HEK293T (cell line): ENCODE results near the gene SMIM12.

Experiments
- CTCF ChIA-PET: fragments of 350-600 bp; formaldehyde crosslinking; extraction: SDS; loops from one replicate; lab custom pipeline; 2021; ENCODE audit warnings: antibody characterized with exemption, inconsistent platforms; lab: Yijun Ruan, JAX
- POLR2A ChIA-PET: fragments of 350-600 bp; formaldehyde crosslinking; extraction: SDS; loops from one replicate; lab custom pipeline; 2020; ENCODE audit warnings: antibody characterized with exemption, inconsistent platforms; lab: Yijun Ruan, JAX
- DNase-seq: peaks from one replicate; pipeline ENCODE4 v3.0.0; 2012; ENCODE audit warnings: mixed read lengths; ENCODE audit errors: extremely low spot score
- ARNT ChIP-seq: fragments of 450-650 bp; IDR thresholded peaks from 2 replicates; pipeline ENCODE4 v1.6.1; 2017; ENCODE audit warnings: mild to moderate bottlenecking
- BHLHE40 ChIP-seq: fragments of 450-650 bp; IDR thresholded peaks from 2 replicates; pipeline ENCODE4 v1.6.1; 2016; ENCODE audit warnings: mild to moderate bottlenecking, moderate library complexity, borderline replicate concordance
- CTBP1 ChIP-seq: fragments of 450-650 bp; IDR thresholded peaks from 2 replicates; pipeline ENCODE4 v1.6.1; 2016; ENCODE audit warnings: borderline replicate concordance
- ELF4 ChIP-seq: fragments of 450-650 bp; IDR thresholded peaks from 2 replicates; pipeline ENCODE4 v1.6.1; 2017; ENCODE audit warnings: antibody characterized with exemption
- FOXA1 ChIP-seq: fragments of 450-650 bp; IDR thresholded peaks from 2 replicates; pipeline ENCODE4 v1.6.1; 2016; ENCODE audit warnings: mild to moderate bottlenecking
- FOXK2 ChIP-seq: fragments of 450-650 bp; IDR thresholded peaks from 2 replicates; pipeline ENCODE4 v1.6.1; 2016; ENCODE audit warnings: mild to moderate bottlenecking
- FOXM1 ChIP-seq: fragments of 450-650 bp; IDR thresholded peaks from 2 replicates; pipeline ENCODE4 v1.6.1; 2017; ENCODE audit warnings: mild to moderate bottlenecking, borderline replicate concordance
- HDGF ChIP-seq: fragments of 450-650 bp; IDR thresholded peaks from 2 replicates; pipeline ENCODE4 v1.6.1; 2017; ENCODE audit warnings: antibody characterized with exemption, borderline replicate concordance
- L3MBTL2 ChIP-seq: fragments of 450-650 bp; conservative IDR thresholded peaks from 2 replicates; pipeline ENCODE4 v1.6.1; 2016; ENCODE audit warnings: mild to moderate bottlenecking
- LEF1 ChIP-seq: fragments of 450-650 bp; IDR thresholded peaks from 2 replicates; pipeline ENCODE4 v1.6.1; 2017; ENCODE audit warnings: mild to moderate bottlenecking, borderline replicate concordance
- NFRKB ChIP-seq: fragments of 450-650 bp; IDR thresholded peaks from 2 replicates; pipeline ENCODE4 v1.6.1; 2016; ENCODE audit warnings: mild to moderate bottlenecking, moderate library complexity
- PKNOX1 ChIP-seq: fragments of 450-650 bp; IDR thresholded peaks from 2 replicates; pipeline ENCODE4 v1.6.1; 2016
- SP1 ChIP-seq: fragments of 450-650 bp; IDR thresholded peaks from 2 replicates; pipeline ENCODE4 v1.6.1; 2017
- SUZ12 ChIP-seq: fragments of 450-650 bp; IDR thresholded peaks from 2 replicates; pipeline ENCODE4 v1.6.1; 2016; ENCODE audit warnings: mild to moderate bottlenecking
- TARDBP ChIP-seq: fragments of 450-650 bp; IDR thresholded peaks from 2 replicates; pipeline ENCODE4 v1.6.1; 2016
- ZNF384 ChIP-seq: fragments of 450-650 bp; IDR thresholded peaks from 2 replicates; pipeline ENCODE4 v1.6.1; 2016

Gene SMIM12

DNA sequence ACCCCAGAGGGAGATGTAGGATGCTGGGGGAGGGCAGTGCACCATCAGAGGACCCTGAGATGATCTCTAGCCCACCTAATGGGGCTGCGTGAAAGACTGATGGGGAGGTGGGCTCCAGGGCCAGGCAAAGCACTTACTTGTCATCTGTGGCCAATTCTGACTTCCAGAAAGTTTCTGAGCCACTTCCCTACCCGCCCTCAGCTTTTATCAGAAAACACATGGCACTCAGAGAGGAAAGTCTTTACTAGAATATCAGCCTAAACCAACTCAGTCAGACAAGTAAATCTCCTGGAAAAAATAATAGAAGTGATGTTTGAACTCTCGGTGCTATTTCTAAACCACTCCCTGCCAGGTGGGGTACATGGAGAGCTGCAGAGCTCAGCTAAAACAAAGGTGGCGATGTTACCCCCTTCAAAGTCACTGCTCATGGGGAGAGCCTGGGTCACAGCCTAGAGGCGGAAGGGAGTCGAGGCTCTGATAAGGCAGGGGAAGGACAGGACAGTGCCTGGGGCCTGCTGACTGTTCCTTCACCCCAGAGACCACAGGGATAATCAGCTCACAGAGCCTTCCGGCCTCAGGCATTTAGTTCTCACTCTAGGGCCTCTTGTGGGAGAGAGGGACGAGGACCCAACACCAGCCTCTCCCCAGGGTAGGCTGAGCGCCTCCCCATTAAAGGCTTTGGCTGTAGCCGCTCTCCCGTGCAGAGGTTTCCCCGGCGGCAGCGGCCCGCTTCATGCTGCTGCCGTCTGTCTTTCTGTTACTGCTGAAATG, 14.2 kb downstream of the SMIM12 start:
- CTCF ChIA-PET: interaction anchor here (0.7 to 1.6 kb wide), 3 partner anchors 7 to 262 kb away, joined by 3 to 7 read pairs (median 3); partner anchors contain the start of gene SMIM12
- POLR2A ChIA-PET: interaction anchor here (0.6 to 1.0 kb wide), 2 partner anchors 15 kb away, joined by 3 to 5 read pairs; partner anchors contain the start of gene SMIM12
- TF ChIP-seq L3MBTL2 (no peak), SUZ12 (no peak), SP1 (no peak), BHLHE40 (no peak), FOXM1 (no peak), PKNOX1 (no peak), ELF4 (no peak), FOXK2 (no peak), FOXA1 (no peak), HDGF (no peak)
- DNase-seq: no peak

- POLR2A ChIA-PET: interaction anchor here (1.0 to 1.2 kb wide), 2 partner anchors 9 to 16 kb away, joined by 3 to 5 read pairs; partner anchors contain the start of gene SMIM12
Measured at GRCh38 chr1:34844252-34844634, 15.3 kb downstream of the SMIM12 start.

DNA sequence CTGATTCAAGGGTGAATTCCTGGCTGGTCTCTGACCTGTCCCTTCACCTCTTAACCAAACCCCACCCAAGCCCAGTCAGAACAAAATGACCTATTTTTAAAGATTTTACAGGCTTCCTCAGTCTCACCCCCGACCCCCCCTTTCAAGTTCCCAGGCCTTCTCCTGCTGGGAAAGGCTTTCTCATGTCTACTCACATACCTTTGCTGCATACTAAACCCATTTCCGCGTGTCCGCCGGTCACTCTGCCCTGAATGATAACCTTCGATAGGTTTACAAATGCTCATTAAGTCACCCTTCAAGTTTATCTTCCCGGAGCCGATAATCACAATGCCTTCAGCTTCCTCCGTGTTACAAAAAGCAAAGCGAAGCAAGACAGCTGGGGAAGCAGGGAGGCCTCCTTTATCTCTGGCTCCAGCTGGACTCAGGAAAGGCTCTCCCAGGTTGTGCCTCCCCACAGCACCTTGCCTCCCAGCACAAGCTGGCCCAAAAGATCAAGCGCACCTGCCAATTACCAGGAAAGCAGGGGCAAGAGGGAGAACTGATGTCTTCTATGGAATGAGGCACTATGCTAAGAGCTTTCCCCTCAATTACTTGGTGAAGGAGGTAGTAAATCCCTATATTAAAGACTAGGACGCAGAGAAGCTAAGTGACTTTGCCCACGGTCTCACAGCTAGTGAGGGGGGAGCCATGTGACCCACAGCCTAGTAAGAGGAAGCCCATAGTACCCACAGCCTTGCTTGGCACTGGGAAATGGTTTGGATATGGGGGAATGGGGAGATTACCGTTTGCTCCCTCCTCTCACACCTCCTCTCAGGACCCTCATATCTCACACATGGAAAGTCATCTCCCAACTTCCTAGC, 15.9 kb downstream of the SMIM12 start:
- DNase-seq: no peak
- POLR2A ChIA-PET: interaction anchor here (1.2 kb wide), 1 partner anchor 9 kb away, joined by 3 read pairs; no protein-coding TSS in a partner anchor
- TF ChIP-seq ELF4 (no peak), ARNT (no peak), SP1 (no peak), TARDBP (no peak), L3MBTL2 (no peak), NFRKB (no peak), CTBP1 (no peak), LEF1 (no peak), BHLHE40 (no peak), HDGF (no peak), FOXA1 (no peak), FOXK2 (no peak)
- CTCF ChIA-PET: interaction anchor here (1.6 kb wide), 1 partner anchor 9 kb away, joined by 7 read pairs; no protein-coding TSS in a partner anchor

More at GRCh38 chr1:34844252-34844634, 15.3 kb downstream of the SMIM12 start:
- TF ChIP-seq ELF4 (no peak), SP1 (no peak), HDGF (no peak), NFRKB (no peak), BHLHE40 (no peak), L3MBTL2 (no peak)
- DNase-seq: no peak
- CTCF ChIA-PET: interaction anchor here (0.8 to 1.6 kb wide), 2 partner anchors 8 to 15 kb away, joined by 3 to 7 read pairs; partner anchors contain the start of gene SMIM12

GRCh38 chr1:34842952-34843371, 16.6 kb downstream of the SMIM12 start:
- TF ChIP-seq TARDBP: no peak
- no peak for TF ChIP-seq ZNF384
- TF ChIP-seq SUZ12: no peak
- TF ChIP-seq FOXA1: no peak
- no peak for TF ChIP-seq L3MBTL2
- TF ChIP-seq PKNOX1: no peak
- TF ChIP-seq ARNT: no peak
- TF ChIP-seq CTBP1: no peak
- no peak for TF ChIP-seq HDGF
- TF ChIP-seq SP1: no peak
- TF ChIP-seq ELF4: no peak
- no peak for TF ChIP-seq FOXM1
- TF ChIP-seq BHLHE40: no peak
- TF ChIP-seq LEF1: no peak
- no peak for TF ChIP-seq NFRKB
- no peak for TF ChIP-seq FOXK2
- ChIA-PET CTCF (no interaction called here), POLR2A (interaction anchor here (1.0 kb wide), 1 partner anchor 17 kb away, joined by 5 read pairs; the partner anchor contains the start of gene SMIM12)
- no peak for DNase-seq

GRCh38 chr1:34842073-34842472, 17.5 kb downstream of the SMIM12 start:
- ChIA-PET POLR2A (interaction anchor here (1.0 kb wide), 1 partner anchor 18 kb away, joined by 5 read pairs; the partner anchor contains the start of gene SMIM12), CTCF (interaction anchor here (0.5 to 0.6 kb wide), 2 partner anchors 26 to 459 kb away, joined by 3 to 4 read pairs; no protein-coding TSS in a partner anchor)
- no peak for DNase-seq
- TF ChIP-seq SUZ12 (no peak), NFRKB (no peak), FOXK2 (no peak)

- POLR2A ChIA-PET: interaction anchor here (1.0 kb wide), 1 partner anchor 19 kb away, joined by 3 read pairs; no protein-coding TSS in a partner anchor
- TF ChIP-seq PKNOX1 (no peak), FOXA1 (no peak)
- no peak for DNase-seq
- CTCF ChIA-PET: interaction anchor here (1.0 kb wide), 1 partner anchor 12 kb away, joined by 3 read pairs; no protein-coding TSS in a partner anchor
Measured at GRCh38 chr1:34840426-34840825, 19.1 kb downstream of the SMIM12 start.
